Stimulated activated CD8-positive, alpha-beta memory T cell treated with anti-CD3 and anti-CD28 coated beads, Interleukin-2, amount 100 ng/mL, for 1 hour (primary cell): ENCODE measurements around the gene HSD17B4.
"Not testable (repeated sequence)": the region's sequence is repeated elsewhere in the genome, so short reads cannot be mapped to it uniquely, and the experiment has no call there.

Source experiments
- DNase-seq, 2 donors: peaks; one replicate each; pipeline ENCODE4 v3.0.0-alpha.2; 2020; ENCODE audit warnings: low read depth in 2 of 2

Gene HSD17B4

GRCh38 chr5:119452373-119453039 lies at the start of gene HSD17B4:
Gene HSD17B4, plus strand, starts transcription at chr5:119452497. Its CDS starts 79 bp downstream, at chr5:119452576.
- peak; percentile 44 to 49 for DNase-seq

GRCh38 chr5:119402555-119402954 lies 49.7 kb upstream of the HSD17B4 start:
- DNase-seq: no peak

- DNase-seq: no peak
Observed at GRCh38 chr5:119404033-119404432, 48.3 kb upstream of the HSD17B4 start.

- DNase-seq: no peak
Observed at GRCh38 chr5:119405419-119405818, 46.9 kb upstream of the HSD17B4 start.

- DNase-seq: no peak
Observed at GRCh38 chr5:119406551-119407110, 45.7 kb upstream of the HSD17B4 start.

- no peak for DNase-seq
Observed at GRCh38 chr5:119409235-119409815, 43.0 kb upstream of the HSD17B4 start.

GRCh38 chr5:119410448-119411159 lies 41.7 kb upstream of the HSD17B4 start:
- no peak for DNase-seq

- DNase-seq: peak; percentile 15 to 29
Observed at GRCh38 chr5:119411361-119412278, 40.7 kb upstream of the HSD17B4 start.

- DNase-seq: no peak
Observed at GRCh38 chr5:119412279-119413227, 39.7 kb upstream of the HSD17B4 start.

GRCh38 chr5:119414124-119414734 lies 38.1 kb upstream of the HSD17B4 start:
- not testable (repeated sequence) for DNase-seq

GRCh38 chr5:119417891-119418605 lies 34.2 kb upstream of the HSD17B4 start:
- no peak for DNase-seq

- no peak for DNase-seq
Observed at GRCh38 chr5:119418606-119419100, 33.6 kb upstream of the HSD17B4 start.

- no peak for DNase-seq
Observed at GRCh38 chr5:119420169-119420568, 32.1 kb upstream of the HSD17B4 start.

GRCh38 chr5:119426057-119426456 lies 26.2 kb upstream of the HSD17B4 start:
- no peak for DNase-seq

- no peak for DNase-seq
Observed at GRCh38 chr5:119427060-119427459, 25.2 kb upstream of the HSD17B4 start.

GRCh38 chr5:119427596-119427995 lies 24.7 kb upstream of the HSD17B4 start:
- not testable (repeated sequence) for DNase-seq

GRCh38 chr5:119428166-119428565 lies 24.1 kb upstream of the HSD17B4 start:
- not testable (repeated sequence) for DNase-seq

GRCh38 chr5:119428574-119428973 lies 23.7 kb upstream of the HSD17B4 start:
- DNase-seq: not testable (repeated sequence)

- not testable (repeated sequence) for DNase-seq
Observed at GRCh38 chr5:119432674-119433237, 19.5 kb upstream of the HSD17B4 start.
